Kidney tubule cell (primary cell): ENCODE results near the gene ACP3.

Source experiments
- DNase-seq: peaks from one replicate; pipeline ENCODE4 v3.0.0-alpha.2; 2018; ENCODE audit warnings: low spot score

ACP3 gene

DNA sequence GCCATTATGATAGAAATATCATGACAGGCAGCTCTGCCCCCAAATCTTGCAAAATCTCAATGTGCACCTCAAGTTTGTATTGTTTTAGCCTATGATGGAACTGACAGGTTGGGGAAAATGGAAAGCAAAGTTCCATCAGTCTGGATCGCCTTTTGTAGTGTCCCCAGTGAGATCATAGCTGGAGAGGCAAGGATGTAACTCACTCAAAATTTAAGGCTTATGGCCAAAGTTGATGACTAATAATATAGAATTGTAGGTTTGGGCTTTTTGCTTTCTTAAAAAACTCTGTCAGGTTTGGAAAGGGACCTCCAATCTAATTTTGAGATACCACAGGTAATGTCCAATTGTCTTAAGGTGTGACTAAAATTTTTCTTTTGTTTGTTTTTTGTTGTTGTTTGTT is 1.4 kb upstream of the ACP3 start:
- DNase-seq, result no peak

DNA sequence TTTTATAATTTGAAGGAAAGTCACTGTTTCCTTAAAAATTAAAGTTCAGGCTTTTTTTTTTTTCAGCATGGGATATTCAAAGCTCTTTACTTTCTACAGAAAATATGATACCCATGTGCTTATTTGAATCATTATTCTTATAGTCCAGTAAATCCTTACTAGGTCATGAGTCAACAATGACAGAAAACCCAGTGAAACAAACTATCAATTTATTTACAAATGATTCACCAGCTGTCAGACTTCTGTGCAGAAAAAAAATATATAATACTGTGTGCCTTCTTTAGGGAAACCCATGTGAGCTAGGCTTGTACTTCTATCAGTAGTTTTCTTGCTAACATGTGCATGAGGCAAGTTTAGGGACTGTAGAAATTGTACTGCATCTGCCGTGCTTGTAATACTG is 1.2 kb downstream of the ACP3 start:
- peak; percentile 29 for DNase-seq

DNA sequence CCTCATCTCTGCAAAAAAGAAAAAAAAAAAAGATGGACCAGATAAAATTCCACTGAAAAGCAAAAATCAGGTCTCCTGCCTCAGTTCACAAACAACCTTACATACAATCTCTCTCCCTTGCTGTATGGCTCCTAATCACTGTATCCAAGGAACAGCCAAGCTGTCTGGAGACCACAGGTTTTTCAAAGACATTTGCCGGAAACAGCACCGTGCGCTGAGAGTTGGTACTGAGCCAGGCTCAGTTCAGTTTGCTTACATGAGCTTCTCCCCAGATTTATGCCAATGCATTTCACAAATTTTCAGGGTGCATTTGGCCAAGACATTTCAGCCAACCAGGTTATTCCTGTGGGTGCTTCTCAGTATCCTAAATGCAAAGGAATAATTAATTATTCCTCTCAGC is 4.1 kb downstream of the ACP3 start:
- DNase-seq, result no peak

- no peak for DNase-seq
These were observed 7.9 kb downstream of the ACP3 start for GRCh38 chr3:132325103-132325606.

DNA sequence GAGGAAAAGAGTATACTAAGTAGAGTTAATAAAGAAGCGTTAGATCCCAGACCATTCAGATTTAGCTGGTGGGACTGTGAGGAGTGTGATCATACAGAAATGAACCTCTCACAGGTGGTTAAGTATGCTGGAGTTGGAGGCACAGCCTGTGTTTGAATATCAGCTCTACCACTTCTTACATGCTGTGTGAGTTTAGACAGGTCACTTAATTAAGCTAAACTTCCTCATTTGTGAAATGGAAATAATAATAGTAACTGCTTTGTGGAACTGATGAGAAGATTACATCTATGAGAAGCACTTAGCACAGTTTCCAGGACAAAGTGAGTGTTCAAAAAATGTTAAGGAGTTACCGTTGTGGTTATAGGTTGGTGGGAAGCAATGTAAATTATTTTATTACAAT is 8.4 kb downstream of the ACP3 start:
- DNase-seq, result no peak

GRCh38 chr3:132326251-132326650 is 9.0 kb downstream of the ACP3 start:
- peak; percentile 54 for DNase-seq

GRCh38 chr3:132332082-132332481 is 14.9 kb downstream of the ACP3 start:
- DNase-seq, result no peak

- no peak for DNase-seq
These were observed 15.3 kb downstream of the ACP3 start for GRCh38 chr3:132332508-132332907.

DNA sequence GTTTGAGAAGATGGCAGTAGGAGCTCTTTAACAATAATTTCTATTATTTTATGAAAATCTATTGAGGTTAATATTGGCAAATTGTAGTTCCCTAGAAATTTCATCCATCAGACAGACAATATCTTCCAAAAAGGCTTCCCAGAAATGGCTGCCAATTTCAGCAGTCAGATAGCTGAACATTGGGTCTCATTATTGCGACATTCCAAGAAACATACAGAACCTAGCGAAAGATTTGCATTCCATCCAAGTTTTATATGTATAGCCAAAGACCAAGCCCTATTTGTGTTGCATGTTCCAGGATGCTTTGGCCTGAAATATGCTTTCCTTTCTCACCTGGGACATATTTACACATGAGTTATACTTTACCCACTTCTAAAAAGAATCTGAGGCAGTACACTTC is 24.5 kb downstream of the ACP3 start:
- DNase-seq, result no peak

- no peak for DNase-seq
These were observed 25.0 kb downstream of the ACP3 start for GRCh38 chr3:132342183-132342582.

DNA sequence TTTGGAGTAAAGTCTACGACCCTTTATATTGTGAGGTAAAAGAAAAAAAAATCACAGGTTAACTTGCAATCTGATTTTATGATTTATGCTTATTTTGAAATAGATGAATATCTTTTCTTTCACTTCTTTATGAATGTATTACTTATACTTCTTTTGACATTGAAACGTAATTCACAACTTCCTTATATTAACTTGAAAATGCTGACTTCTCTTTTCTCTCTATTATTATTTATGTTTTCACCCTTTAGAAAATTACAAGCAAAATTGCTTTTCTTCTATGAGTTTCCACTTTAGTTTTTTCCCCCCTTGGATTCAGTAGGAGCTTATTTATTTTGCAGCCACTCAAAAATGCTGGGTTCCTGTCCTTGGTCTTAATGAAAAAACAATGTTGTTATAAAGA is 25.4 kb downstream of the ACP3 start:
- DNase-seq, result no peak

DNA sequence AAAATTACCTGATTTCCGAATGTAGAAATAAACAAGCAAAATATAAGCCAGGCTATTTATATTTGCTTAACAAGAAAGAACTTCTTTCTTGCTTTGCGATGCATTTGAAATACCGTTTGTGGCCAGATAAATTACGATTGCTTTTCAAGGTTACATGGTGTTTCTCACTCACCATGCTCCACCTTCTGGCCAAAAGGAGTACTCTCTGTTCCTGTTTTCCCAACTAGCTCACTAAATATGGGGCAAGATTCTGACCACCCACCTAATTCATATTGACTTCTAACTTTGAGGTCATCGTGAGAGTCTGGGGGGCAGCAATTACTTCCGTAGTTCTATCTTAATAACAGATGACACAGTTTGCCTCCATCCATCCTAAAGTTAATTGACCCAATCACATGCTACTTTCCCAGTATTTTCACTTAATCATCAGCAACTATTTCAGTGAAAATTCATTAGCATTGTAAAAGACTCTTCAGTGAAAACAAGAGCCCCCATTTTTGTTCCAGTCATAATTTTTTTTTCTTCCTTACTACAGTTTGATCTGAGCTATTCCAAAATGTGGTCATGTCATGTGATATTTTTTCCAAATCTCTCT is 25.9 kb downstream of the ACP3 start:
- DNase-seq, result peak; percentile 64

DNA sequence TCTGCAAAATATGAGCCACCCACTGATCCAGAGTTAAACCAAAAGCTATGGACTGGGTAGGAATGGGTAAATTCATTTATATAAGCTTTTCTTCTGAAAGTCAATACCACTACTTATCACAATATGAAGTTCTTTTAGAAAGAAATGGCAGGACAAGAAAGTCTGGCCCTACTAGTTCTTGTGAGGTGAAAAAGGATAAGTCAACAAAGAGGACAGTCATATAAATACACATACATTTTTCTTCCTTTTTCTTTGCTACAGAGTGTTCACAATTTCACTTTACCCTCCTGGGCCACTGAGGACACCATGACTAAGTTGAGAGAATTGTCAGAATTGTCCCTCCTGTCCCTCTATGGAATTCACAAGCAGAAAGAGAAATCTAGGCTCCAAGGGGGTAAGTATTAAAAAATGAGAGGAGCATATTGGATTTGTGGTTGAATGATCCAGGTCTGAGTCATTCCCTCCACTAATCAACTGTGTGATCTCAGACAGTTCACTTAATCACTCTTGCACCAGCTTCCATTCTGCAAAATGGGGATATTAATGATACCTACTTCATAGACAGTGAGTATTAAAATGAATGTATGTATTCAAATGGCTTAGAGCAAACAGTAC is 27.6 kb downstream of the ACP3 start:
- peak; percentile 79 for DNase-seq

DNA sequence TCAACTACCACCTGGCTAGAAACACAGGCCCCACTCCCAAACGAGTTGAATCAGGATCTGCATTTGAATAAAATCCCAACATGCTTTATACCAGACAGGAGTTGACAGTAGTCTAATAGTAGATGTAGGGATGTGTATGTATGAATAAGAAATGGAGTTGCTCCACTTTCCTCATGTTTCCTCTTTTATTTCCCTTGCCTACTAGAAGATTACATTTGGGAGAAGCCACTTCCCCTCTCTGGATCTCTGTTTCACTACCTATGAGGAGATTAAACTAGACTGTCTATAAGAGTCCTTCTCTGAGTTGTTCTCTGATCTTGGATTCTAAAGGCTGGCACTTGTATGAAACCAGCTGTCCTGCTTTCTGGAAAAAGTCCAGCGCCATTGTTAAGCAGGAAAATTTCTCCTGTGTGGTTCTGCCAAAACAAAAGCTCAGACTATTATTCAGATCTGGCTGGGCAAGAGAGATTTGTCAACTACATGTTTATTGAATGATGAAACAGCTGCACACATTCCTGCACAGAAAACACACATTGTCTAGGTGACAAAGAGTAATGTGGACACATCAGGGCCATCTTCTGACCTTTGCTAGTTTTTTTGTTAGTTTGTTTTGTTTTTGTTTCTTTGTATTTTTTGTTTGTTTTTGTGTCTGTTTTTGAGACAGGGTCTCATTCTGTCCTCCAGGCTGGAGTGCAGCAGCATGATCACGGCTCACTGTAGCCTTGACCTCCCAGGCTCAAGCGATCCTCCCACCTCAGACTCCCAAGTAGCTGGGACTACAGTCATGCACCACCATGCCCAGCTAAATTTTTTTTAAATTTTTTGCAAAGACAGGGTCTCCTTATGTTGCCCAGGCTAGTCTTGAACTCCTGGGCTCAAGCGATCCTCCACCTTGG is 29.9 kb downstream of the ACP3 start:
- peak; percentile 80 for DNase-seq

DNA sequence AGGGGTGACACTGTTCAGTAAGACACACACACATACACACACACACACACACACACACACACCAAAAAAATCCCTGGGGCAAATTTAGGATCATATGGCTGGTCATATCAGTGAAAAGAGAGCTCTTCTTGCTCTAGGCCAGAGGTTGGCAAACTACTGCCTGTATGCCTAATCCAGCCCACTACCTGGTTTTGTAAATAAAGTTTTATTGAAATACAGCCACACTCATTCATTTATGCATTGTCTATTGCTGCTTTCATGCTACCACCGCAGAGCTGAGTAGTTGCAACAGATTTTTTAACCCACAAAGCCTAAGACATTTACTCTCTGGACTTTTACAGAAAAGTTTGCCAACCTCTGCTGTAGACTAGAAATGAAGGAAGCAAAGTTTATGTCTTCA is 30.6 kb downstream of the ACP3 start:
- DNase-seq, result no peak

- DNase-seq, result no peak
These were observed 31.3 kb downstream of the ACP3 start for GRCh38 chr3:132348531-132348930.

DNA sequence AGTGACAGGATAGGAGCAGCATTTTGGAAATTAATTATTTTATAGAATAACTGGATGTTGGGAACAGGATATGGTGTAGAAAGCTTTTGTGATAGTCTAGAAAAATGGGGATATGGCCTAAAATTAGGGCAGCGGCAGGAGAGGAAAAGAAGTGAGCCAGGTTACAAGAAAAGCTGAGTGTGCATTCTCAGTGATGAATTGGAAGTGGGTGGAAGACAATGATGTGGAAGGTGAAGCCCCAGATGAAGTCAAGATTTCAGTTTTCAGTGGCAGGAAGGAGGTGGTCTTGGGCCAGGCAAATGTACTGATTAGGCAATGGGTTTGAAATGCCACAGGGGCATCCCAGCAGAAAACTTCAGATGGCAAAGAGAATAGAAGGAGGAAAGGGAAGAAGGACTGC is 33.6 kb downstream of the ACP3 start:
- no peak for DNase-seq

DNA sequence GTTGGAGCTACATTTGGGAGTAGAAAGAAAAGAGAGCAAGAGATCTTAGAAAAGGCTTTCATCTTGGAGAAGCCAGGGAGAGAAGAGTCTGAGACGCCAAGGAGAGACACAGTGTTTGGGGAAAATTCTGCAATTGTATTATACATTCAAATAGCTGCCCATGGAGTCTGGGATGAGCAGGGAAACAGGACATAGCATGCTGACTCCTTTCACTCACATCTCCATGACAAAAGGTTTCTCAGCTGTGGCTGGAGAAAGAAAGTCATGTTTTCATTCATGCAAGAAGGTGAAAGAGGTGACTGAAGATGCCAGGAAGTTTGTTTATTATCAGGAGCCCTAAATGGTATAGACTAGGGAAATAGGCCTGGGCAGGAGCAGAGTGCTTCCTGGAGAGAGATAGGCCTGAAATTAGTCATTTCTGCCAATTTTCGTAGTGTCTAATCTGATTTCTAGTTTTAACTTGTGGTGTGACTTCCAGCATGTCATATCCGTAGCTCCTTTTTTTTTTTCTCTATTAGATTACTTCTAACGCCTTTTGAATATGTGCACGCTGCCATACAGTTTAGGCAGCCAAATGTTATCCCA is 34.1 kb downstream of the ACP3 start:
- no peak for DNase-seq

GRCh38 chr3:132352556-132353143 is 35.4 kb downstream of the ACP3 start:
- DNase-seq, result peak; percentile 73

DNA sequence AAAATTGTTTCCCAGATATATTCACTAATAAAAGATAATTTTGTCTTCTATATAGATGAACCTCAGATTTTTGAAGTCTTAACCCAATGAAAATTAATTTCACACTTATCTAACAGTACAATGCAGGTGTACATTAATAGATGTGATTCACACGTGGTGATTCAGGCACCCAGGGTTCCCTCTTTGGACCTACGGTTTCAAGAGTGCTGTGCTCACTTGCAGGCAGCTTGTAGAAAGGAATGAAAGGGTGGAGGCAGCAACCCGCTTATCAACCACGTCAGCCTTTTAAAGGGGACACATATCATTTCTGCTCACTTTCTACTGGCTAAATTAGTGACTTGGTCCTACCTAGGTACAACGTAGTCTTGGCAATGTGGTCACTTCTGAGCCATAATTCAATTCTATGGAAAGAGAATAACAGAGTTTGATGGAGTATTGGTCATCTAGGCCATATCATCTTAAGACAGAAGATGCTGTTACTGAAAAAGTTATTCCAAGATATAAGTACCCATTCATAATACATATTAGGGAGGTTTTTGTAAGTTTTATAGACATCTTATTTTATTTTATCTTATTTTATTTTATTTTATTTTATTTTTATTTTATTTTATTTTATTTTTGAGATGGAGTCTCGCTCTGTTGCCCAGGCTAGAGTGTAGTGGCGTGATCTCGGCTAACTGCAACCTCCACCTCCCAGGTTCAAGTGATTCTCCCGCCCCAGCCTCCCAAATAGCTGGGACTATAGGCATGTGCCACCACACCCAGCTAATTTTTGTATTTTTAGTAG is 37.9 kb downstream of the ACP3 start:
- peak; percentile 65 for DNase-seq

GRCh38 chr3:132356568-132356967 is 39.4 kb downstream of the ACP3 start:
- no peak for DNase-seq

- no peak for DNase-seq
These were observed 43.5 kb downstream of the ACP3 start for GRCh38 chr3:132360717-132361116.
